GM10248 (cell line): ENCODE measurements around the gene FNDC10.
A peak's percentile ranks its signal among the peaks of the same experiment; 100 is the strongest.

Source experiments
- CTCF ChIA-PET: fragments of 300-600 bp; sonication (Branson Sonifier 250); formaldehyde crosslinking; extraction: SDS; loops from one replicate; lab custom pipeline; 2021; ENCODE audit warnings: antibody characterized with exemption; lab: Yijun Ruan, JAX
- POLR2A ChIA-PET: fragments of 350-650 bp; sonication (Branson Sonifier 250); formaldehyde crosslinking; extraction: SDS; loops from one replicate; lab custom pipeline; 2020; ENCODE audit warnings: antibody characterized with exemption; lab: Yijun Ruan, JAX
- DNase-seq: peaks from one replicate; pipeline ENCODE4 v3.0.0; 2012; ENCODE audit errors: extremely low spot score
- TF ChIP-seq, protein P1 (sequence below): IDR thresholded peaks from 2 replicates; pipeline ENCODE4 v1.5.1; 2012; ENCODE audit warnings: mild to moderate bottlenecking, low read depth; ENCODE audit errors: extremely low read depth, missing control alignments, control extremely low read depth

The FNDC10 gene

DNA sequence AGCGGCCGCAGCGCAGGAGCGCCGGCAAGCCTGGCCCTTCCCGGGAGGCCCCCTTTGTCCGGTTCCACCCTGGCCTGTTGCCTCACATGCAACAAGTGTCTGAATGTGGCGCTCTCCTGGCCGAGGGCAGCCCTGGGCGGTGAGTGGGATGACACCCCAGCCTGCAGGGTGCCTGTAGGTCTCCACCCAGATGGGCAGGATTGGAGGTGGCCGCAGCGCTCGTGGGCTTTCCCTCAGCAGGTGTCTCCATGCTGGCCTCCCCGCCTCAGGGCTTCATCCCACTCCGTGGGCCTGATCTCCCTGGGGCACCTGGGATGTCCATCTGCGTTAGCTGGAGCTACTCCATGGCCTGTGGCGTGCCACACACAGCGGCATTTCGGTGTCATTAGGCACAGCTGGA, 16.9 kb upstream of the FNDC10 start:
- TF ChIP-seq, protein P1, sequence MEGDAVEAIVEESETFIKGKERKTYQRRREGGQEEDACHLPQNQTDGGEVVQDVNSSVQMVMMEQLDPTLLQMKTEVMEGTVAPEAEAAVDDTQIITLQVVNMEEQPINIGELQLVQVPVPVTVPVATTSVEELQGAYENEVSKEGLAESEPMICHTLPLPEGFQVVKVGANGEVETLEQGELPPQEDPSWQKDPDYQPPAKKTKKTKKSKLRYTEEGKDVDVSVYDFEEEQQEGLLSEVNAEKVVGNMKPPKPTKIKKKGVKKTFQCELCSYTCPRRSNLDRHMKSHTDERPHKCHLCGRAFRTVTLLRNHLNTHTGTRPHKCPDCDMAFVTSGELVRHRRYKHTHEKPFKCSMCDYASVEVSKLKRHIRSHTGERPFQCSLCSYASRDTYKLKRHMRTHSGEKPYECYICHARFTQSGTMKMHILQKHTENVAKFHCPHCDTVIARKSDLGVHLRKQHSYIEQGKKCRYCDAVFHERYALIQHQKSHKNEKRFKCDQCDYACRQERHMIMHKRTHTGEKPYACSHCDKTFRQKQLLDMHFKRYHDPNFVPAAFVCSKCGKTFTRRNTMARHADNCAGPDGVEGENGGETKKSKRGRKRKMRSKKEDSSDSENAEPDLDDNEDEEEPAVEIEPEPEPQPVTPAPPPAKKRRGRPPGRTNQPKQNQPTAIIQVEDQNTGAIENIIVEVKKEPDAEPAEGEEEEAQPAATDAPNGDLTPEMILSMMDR = no peak
- CTCF ChIA-PET = no interaction called here
- DNase-seq = no peak
- POLR2A ChIA-PET = no interaction called here

DNA sequence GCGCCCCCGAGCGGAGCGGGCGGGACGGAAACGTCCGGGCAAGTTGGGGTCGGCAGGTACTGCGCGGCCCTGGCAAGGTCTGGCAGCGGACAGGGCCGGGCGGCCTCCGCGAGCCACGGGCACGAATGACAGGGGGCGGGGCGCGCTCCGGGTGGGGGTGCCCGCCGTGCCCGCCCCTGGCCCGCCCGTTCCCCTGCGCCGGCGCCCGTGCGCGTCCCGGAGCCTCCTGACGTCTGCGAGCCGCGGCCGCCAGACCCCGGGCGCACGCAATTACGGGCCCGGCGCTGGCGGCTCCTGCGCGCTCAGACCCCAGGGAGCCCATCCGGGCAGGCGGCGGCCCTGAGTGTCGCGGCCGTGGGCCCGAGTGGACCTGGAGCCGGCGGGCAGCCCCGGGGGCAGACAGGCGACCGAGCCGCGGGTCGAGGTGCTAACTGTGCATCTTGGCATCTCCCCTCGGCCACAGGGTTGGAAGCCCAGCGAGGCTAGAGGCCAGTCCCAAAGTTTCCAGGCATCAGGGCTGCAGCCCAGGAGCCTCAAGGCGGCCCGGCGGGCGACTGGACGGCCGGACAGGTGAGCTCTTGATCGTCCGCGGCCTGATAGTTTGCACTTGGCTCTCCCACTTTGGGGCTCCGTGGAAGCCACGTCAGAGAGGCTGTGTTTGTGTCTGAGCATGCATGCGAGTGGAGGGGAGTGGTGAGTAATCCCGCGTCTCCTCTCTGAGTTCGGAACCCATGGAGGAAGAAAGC, 16.3 kb upstream of the FNDC10 start:
- CTCF ChIA-PET = no interaction called here
- POLR2A ChIA-PET = interaction anchor here (1.0 kb wide), 1 partner anchor 13 kb away, joined by 3 read pairs; no protein-coding TSS in a partner anchor
- peak; percentile 67 for DNase-seq
- TF ChIP-seq, protein P1 = no peak

DNA sequence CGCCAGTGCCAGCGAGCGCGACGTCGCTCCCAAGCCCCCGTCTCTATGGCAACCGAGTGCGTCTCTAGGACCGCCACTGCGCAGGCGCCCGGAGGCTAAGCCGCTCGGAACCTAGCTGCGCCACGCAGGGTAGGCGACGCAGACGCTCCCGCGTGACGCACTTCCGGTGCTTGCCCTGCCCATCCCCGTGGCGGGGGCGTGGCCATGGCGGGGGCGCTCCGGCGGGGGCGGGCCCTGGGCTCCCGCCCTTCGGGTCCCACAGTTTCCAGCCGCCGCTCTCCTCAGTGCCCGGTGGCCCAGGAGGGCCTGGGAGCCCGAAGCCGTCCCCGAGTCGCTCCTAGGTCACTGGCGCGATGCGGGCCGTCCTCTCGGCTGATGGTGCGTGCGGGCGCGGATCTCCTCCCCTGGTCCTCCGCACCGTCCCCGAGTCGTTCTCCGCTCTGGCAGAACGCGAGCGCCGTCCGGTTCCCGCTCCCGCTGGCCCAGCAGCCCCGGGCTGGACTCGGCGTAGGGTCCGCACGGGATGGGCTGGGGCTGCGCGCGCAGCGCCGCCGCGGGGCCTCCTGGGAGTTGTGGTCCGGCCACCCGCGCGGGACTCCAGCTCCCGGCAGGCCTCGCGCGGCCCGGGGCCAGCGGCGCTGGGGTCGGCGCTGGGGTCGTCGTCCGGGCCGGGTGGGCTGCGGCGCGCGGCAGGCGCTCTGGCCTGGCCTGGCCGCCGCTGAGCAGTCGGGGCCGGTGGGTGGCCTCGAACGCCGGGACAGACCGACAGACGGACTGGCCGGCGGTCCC, 15.5 kb upstream of the FNDC10 start, which contains the start of gene MIB2:
TSS of gene MIB2 (plus strand) at position 245 of the 789 bp plus-strand sequence. CDS start 7,953 bp downstream, outside the sequence.
- ChIA-PET CTCF (no interaction called here), POLR2A (interaction anchor here (0.6 to 1.0 kb wide), 2 partner anchors 12 to 196 kb away, joined by 3 read pairs; no protein-coding TSS in a partner anchor)
- DNase-seq = peak; percentile 100
- TF ChIP-seq, protein P1 = no peak

DNA sequence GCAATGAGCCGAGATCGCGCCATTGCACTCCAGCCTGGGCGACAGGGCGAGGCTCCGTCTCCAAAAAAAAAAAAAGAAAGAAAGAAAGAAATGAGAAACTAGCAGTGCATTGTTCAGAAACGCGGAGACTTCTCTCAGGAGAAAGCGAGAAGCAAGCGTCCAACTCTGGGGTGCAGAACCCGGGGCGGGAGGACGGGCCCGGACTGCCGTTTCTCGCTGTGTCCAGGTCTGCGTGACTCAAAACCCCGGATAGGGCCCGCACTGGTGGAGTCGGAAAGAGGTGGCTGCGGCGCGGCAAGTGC, 15.0 kb upstream of the FNDC10 start:
- ChIA-PET POLR2A (interaction anchor here (0.7 kb wide), 1 partner anchor 37 kb away, joined by 3 read pairs; no protein-coding TSS in a partner anchor), CTCF (interaction anchor here (1.5 kb wide), 1 partner anchor 17 kb away, joined by 3 read pairs; no protein-coding TSS in a partner anchor)
- no peak for DNase-seq
- TF ChIP-seq, protein P1 = no peak

DNA sequence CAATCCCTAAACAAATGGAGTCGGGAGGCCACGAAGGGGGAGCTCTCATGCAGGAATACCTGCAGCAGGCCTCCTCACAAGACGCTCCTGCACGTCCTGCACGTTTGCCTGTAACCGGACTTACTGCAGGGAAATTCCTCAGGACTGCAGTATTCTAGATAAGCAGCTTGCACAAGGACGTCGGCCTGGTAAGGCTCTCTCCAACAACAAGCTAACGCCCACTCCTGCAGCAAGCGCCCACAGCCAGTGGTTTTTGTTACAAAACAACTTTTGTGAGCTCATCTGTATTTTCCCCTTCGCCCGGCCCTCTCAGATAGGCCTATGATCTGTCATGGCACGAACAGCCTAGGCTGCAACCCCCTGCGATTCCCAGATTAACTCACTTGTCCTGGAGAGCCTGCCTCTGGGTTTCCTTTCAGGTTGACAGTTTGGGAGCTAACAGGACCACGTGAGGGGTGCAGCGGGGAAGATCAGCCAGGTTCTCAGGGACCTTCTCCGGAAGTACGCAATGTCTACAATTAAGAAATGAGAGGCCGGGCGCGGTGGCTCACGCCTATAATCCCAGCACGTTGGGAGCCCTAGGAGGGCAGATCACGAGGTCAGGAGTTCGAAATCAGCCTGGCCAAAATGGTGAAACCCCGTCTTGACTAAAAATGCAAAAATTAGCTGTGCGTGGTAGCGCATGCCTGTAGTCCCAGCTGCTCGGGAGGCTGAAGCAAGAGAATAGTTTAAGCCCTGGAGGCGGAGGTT, 14.4 kb upstream of the FNDC10 start:
- ChIA-PET POLR2A (interaction anchor here (0.7 kb wide), 1 partner anchor 37 kb away, joined by 3 read pairs; no protein-coding TSS in a partner anchor), CTCF (interaction anchor here (0.8 to 1.6 kb wide), 4 partner anchors 8 to 64 kb away, joined by 3 to 4 read pairs (median 3); no protein-coding TSS in a partner anchor)
- TF ChIP-seq, protein P1 = no peak
- DNase-seq = no peak
